ENCODE measurements around the gene METTL24. TPM values are rescaled to one million over a fixed set of nuclear protein-coding genes. Genes with fewer than 3 reads are reported as not detected.

Gene METTL24
- total RNA-seq, 2 donors from 2014 or later: 0.96 to 3.0 TPM

GRCh38 chr6:110269623-110270022 lies 88.5 kb downstream of the METTL24 start:
- Histone ChIP-seq H3K27ac (no peak overlapping the region), H3K27me3 (replicated peaks; ENCODE audit: insufficient read depth) (no peaks in the 10 kb centered on the region), H3K4me3 (no peak overlapping the region), H3K4me1 (replicated peaks) (no peaks in the 10 kb centered on the region), H3K36me3 (no peaks in the 10 kb centered on the region), H3K9me3 (no peaks in the 10 kb centered on the region)
- intact Hi-C loops (cut with DNase I): no loop called here
- no peak for DNase-seq (ENCODE audit: low spot score)
- WGBS: 77% methylated on average over 2 of the region's 2 CpGs
- TF ChIP-seq POLR2A (IDR thresholded peaks at IDR 0.05) (no peak), POLR2AphosphoS5 (IDR thresholded peaks at IDR 0.05) (no peak)
- TF ChIP-seq, protein P1, sequence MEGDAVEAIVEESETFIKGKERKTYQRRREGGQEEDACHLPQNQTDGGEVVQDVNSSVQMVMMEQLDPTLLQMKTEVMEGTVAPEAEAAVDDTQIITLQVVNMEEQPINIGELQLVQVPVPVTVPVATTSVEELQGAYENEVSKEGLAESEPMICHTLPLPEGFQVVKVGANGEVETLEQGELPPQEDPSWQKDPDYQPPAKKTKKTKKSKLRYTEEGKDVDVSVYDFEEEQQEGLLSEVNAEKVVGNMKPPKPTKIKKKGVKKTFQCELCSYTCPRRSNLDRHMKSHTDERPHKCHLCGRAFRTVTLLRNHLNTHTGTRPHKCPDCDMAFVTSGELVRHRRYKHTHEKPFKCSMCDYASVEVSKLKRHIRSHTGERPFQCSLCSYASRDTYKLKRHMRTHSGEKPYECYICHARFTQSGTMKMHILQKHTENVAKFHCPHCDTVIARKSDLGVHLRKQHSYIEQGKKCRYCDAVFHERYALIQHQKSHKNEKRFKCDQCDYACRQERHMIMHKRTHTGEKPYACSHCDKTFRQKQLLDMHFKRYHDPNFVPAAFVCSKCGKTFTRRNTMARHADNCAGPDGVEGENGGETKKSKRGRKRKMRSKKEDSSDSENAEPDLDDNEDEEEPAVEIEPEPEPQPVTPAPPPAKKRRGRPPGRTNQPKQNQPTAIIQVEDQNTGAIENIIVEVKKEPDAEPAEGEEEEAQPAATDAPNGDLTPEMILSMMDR (IDR thresholded peaks at IDR 0.05): no peak

- H3K4me3 ChIP-seq: no peak overlapping the region
- H3K4me1 ChIP-seq (replicated peaks): no peaks in the 10 kb centered on the region
- no peaks in the 10 kb centered on the region for H3K9me3 ChIP-seq
- H3K27me3 ChIP-seq (replicated peaks; ENCODE audit: insufficient read depth): no peaks in the 10 kb centered on the region
- no peak for DNase-seq (ENCODE audit: low spot score)
- TF ChIP-seq, protein P1 (IDR thresholded peaks at IDR 0.05): no peak
- TF ChIP-seq POLR2A (IDR thresholded peaks at IDR 0.05): no peak
- no peak for TF ChIP-seq POLR2AphosphoS5 (IDR thresholded peaks at IDR 0.05)
- H3K36me3 ChIP-seq: no peaks in the 10 kb centered on the region
- no peak overlapping the region for H3K27ac ChIP-seq
- intact Hi-C loops (cut with DNase I): no loop called here
Observed at GRCh38 chr6:110266996-110267395, 91.2 kb downstream of the METTL24 start.

- Histone ChIP-seq H3K36me3 (no peaks in the 10 kb centered on the region), H3K9me3 (no peaks in the 10 kb centered on the region), H3K4me1 (replicated peaks) (no peaks in the 10 kb centered on the region), H3K27me3 (replicated peaks; ENCODE audit: insufficient read depth) (no peaks in the 10 kb centered on the region), H3K4me3 (no peak overlapping the region), H3K27ac (no peak overlapping the region)
- intact Hi-C loops (cut with DNase I): no loop called here
- DNase-seq (ENCODE audit: low spot score): no peak
- TF ChIP-seq POLR2AphosphoS5 (IDR thresholded peaks at IDR 0.05) (no peak), POLR2A (IDR thresholded peaks at IDR 0.05) (no peak)
- TF ChIP-seq, protein P1 (IDR thresholded peaks at IDR 0.05): no peak
- WGBS: 96% methylated on average over 3 of the region's 3 CpGs
Observed at GRCh38 chr6:110265273-110265672, 92.9 kb downstream of the METTL24 start.

- Histone ChIP-seq H3K27ac (no peak overlapping the region), H3K4me3 (no peak overlapping the region), H3K27me3 (replicated peaks; ENCODE audit: insufficient read depth) (no peaks in the 10 kb centered on the region), H3K4me1 (replicated peaks) (no peaks in the 10 kb centered on the region), H3K36me3 (no peaks in the 10 kb centered on the region), H3K9me3 (no peaks in the 10 kb centered on the region)
- WGBS: 82% methylated on average over 2 of the region's 2 CpGs
- intact Hi-C loops (cut with DNase I): no loop called here
- no peak for DNase-seq (ENCODE audit: low spot score)
- TF ChIP-seq, protein P1 (IDR thresholded peaks at IDR 0.05): no peak
- no peak for TF ChIP-seq POLR2A (IDR thresholded peaks at IDR 0.05)
- TF ChIP-seq POLR2AphosphoS5 (IDR thresholded peaks at IDR 0.05): no peak
Observed at GRCh38 chr6:110256366-110256765, 101.8 kb downstream of the METTL24 start.

DNA sequence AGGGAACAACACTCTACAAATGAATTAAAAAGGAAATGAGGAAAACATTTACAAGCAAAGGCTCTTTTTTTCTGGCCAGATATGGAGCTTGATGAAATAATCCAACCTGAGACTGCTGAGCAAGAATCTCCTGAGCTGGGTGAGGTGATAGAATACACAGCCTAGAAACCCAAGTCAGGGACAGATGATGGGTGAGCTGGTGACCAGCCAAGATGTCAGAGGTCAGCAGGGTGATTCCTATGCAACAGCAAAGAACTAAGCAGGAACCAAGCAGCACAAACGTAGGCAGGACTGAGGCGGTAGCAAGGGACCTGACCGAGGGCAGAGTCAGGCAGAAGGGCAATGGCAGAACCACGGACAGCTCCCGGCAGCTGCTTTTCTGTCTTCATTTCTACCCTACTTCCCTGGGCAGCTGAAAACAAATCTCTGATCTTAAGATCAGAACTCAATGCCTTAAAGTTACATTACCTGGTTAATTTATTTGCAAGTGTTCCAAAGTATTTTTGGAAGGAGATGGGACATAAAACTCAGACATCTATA lies 102.9 kb downstream of the METTL24 start:
- Histone ChIP-seq H3K4me3 (no peak overlapping the region), H3K27ac (no peak overlapping the region), H3K27me3 (replicated peaks; ENCODE audit: insufficient read depth) (no peaks in the 10 kb centered on the region), H3K36me3 (no peaks in the 10 kb centered on the region), H3K9me3 (no peaks in the 10 kb centered on the region), H3K4me1 (replicated peaks) (no peaks in the 10 kb centered on the region)
- intact Hi-C loops (cut with DNase I): no loop called here
- DNase-seq (ENCODE audit: low spot score): no peak
- 15% methylated on average over 5 of the region's 5 CpGs for WGBS
- TF ChIP-seq, protein P1 (IDR thresholded peaks at IDR 0.05): no peak
- TF ChIP-seq POLR2A (IDR thresholded peaks at IDR 0.05) (no peak), POLR2AphosphoS5 (IDR thresholded peaks at IDR 0.05) (no peak)

All from prostate gland (tissue), 2 donors.